Endodermal cell (in vitro differentiated cells): Measurements from ENCODE around the gene SLC4A1AP. TPM values are rescaled to one million over a fixed set of nuclear protein-coding genes. Genes with fewer than 3 reads are reported as not detected.

Source experiments
- DNase-seq: peaks from one replicate; pipeline ENCODE4 v3.0.0-alpha.2; 2017
- H3K27ac ChIP-seq: 2 replicates; pipeline ENCODE4 v1.5.1; 2013; ENCODE audit warnings: mild to moderate bottlenecking, low read depth, low read length, moderate library complexity
- H3K27me3 ChIP-seq: 2 replicates; pipeline ENCODE4 v1.6.1; 2013; ENCODE audit warnings: mild to moderate bottlenecking, low read length, moderate library complexity; ENCODE audit not compliant: insufficient read depth, control insufficient read depth, poor library complexity, severe bottlenecking
- H3K36me3 ChIP-seq: 2 replicates; pipeline ENCODE4 v1.7.0; 2013; ENCODE audit warnings: mild to moderate bottlenecking, low read length, moderate library complexity; ENCODE audit not compliant: control insufficient read depth, insufficient read depth
- H3K4me1 ChIP-seq: one replicate; pipeline ENCODE4 v1.7.0; 2013; ENCODE audit warnings: low read length; ENCODE audit not compliant: control insufficient read depth, insufficient read depth
- H3K4me3 ChIP-seq: 2 replicates; pipeline ENCODE4 v1.5.1; 2013; ENCODE audit warnings: mild to moderate bottlenecking, low read length, moderate library complexity
- H3K9ac ChIP-seq: 2 replicates; pipeline ENCODE4 v1.6.1; 2013; ENCODE audit warnings: mild to moderate bottlenecking, low read length, moderate library complexity; ENCODE audit not compliant: poor library complexity, severe bottlenecking; ENCODE audit errors: extremely low read depth
- H3K9me3 ChIP-seq: 2 replicates; pipeline ENCODE4 v1.6.1; 2013; ENCODE audit warnings: mild to moderate bottlenecking, low read length, moderate library complexity; ENCODE audit not compliant: control insufficient read depth
- H3K27ac Mint-ChIP-seq: 2 replicates; pipeline ENCODE4 v1.8.0; 2020; ENCODE audit warnings: mixed read lengths
- H3K27me3 Mint-ChIP-seq: 2 replicates; pipeline ENCODE4 v1.8.0; 2021; ENCODE audit warnings: mild to moderate bottlenecking, mixed read lengths; ENCODE audit not compliant: insufficient read depth
- H3K36me3 Mint-ChIP-seq: 2 replicates; pipeline ENCODE4 v1.8.0; 2020; ENCODE audit warnings: low read depth, mixed read lengths
- H3K4me1 Mint-ChIP-seq: 2 replicates; pipeline ENCODE4 v1.8.0; 2020; ENCODE audit warnings: mixed read lengths
- H3K4me3 Mint-ChIP-seq: 2 replicates; pipeline ENCODE4 v1.8.0; 2020; ENCODE audit warnings: mild to moderate bottlenecking, moderate library complexity, mixed read lengths
- H3K9me3 Mint-ChIP-seq: 2 replicates; pipeline ENCODE4 v1.8.0; 2020; ENCODE audit warnings: mild to moderate bottlenecking, mixed read lengths
- CTCF ChIP-seq: fragments of 200-600 bp; sonication (generic); conservative IDR thresholded peaks from 2 replicates; pipeline ENCODE4 v1.5.0; 2021; ENCODE audit warnings: antibody characterized with exemption, mild to moderate bottlenecking
- WGBS, 2 experiments: methylation state at CpG; one replicate each; pipeline versions ENCODE4 v1.1.5 to v1.1.7; 2013; ENCODE audit warnings: missing lambda C conversion rate in 2 of 2, mixed read lengths in 1 of 2; ENCODE audit not compliant: insufficient coverage in 1 of 2, insufficient read length in 1 of 2; 5-methylcytosine and 5-hydroxymethylcytosine counted together
- total RNA-seq, 2 donors: library from RNA; stranded (reverse); fragmentation: NEBNext Ultra II Directional in 1 of 2; extraction: Animal tissue kit (Norgen Biotek cat#: 25700) in 1 of 2; gene quantifications; 2 replicates in 1 of 2; 3 replicates in 1 of 2; pipeline ENCODE4 v1.2.1, GENCODE V29; 2021

Gene SLC4A1AP
- total RNA-seq, 2 donors from 2014 or later = 24.7 to 24.9 TPM

- TF ChIP-seq CTCF = no peak
- Mint-ChIP-seq H3K36me3 (peaks cover 53% of the 10 kb centered on the region), H3K27ac (no peak overlapping the region), H3K4me1 (no peaks in the 10 kb centered on the region), H3K9me3 (no peaks in the 10 kb centered on the region), H3K27me3 (no peaks in the 10 kb centered on the region), H3K4me3 (no peak overlapping the region)
- H3K36me3 ChIP-seq = peaks cover 75% of the 10 kb centered on the region
- no peak overlapping the region for H3K4me3 ChIP-seq
- no peak overlapping the region for H3K27ac ChIP-seq
- H3K4me1 ChIP-seq = no peaks in the 10 kb centered on the region
- no peaks in the 10 kb centered on the region for H3K9me3 ChIP-seq
- no peak for DNase-seq
- no peak overlapping the region for H3K9ac ChIP-seq
- H3K27me3 ChIP-seq = no peaks in the 10 kb centered on the region
Measured at GRCh38 chr2:27647289-27647688, 16.4 kb upstream of the SLC4A1AP start.

- no peak overlapping the region for H3K4me3 ChIP-seq
Measured at GRCh38 chr2:27647737-27648136, 16.0 kb upstream of the SLC4A1AP start.

GRCh38 chr2:27651056-27651455, 12.6 kb upstream of the SLC4A1AP start:
- H3K9me3 ChIP-seq = no peaks in the 10 kb centered on the region
- Mint-ChIP-seq H3K9me3 (no peaks in the 10 kb centered on the region), H3K36me3 (peaks cover 71% of the 10 kb centered on the region), H3K27ac (no peak overlapping the region), H3K4me1 (peaks cover 10% of the 10 kb centered on the region), H3K4me3 (no peak overlapping the region), H3K27me3 (no peaks in the 10 kb centered on the region)
- H3K27me3 ChIP-seq = no peaks in the 10 kb centered on the region
- H3K27ac ChIP-seq = no peak overlapping the region
- H3K4me1 ChIP-seq = peaks cover 4% of the 10 kb centered on the region
- H3K9ac ChIP-seq = no peak overlapping the region
- H3K36me3 ChIP-seq = peaks cover 86% of the 10 kb centered on the region
- H3K4me3 ChIP-seq = no peak overlapping the region
- DNase-seq = no peak
- 92 to 95% methylated on average over 3 to 4 of the region's 4 CpGs for WGBS, 2 experiments
- TF ChIP-seq CTCF = no peak

More at GRCh38 chr2:27647737-27648136, 16.0 kb upstream of the SLC4A1AP start:
- H3K9me3 Mint-ChIP-seq = no peaks in the 10 kb centered on the region
- H3K4me1 Mint-ChIP-seq = no peaks in the 10 kb centered on the region
- 95 to 96% methylated on average over 4 of the region's 4 CpGs for WGBS, 2 experiments
- no peak for DNase-seq
- Histone ChIP-seq H3K4me1 (no peaks in the 10 kb centered on the region), H3K27ac (no peak overlapping the region), H3K36me3 (peaks cover 78% of the 10 kb centered on the region), H3K9ac (no peak overlapping the region), H3K27me3 (no peaks in the 10 kb centered on the region), H3K9me3 (no peaks in the 10 kb centered on the region)
- TF ChIP-seq CTCF = no peak
- H3K27me3 Mint-ChIP-seq = no peaks in the 10 kb centered on the region
- peaks cover 56% of the 10 kb centered on the region for H3K36me3 Mint-ChIP-seq
- no peak overlapping the region for H3K27ac Mint-ChIP-seq
- no peak overlapping the region for H3K4me3 Mint-ChIP-seq
